NB4 (cell line): Measurements from ENCODE around the gene WBP2NL.

Experiments used
- MYC ChIP-seq: IDR thresholded peaks from 2 replicates; pipeline ENCODE4 v1.6.1; 2011; ENCODE audit warnings: low read depth, low read length
- POLR2A ChIP-seq: IDR thresholded peaks from 2 replicates; pipeline ENCODE4 v1.6.1; 2011; ENCODE audit warnings: mild to moderate bottlenecking; ENCODE audit not compliant: insufficient read length; ENCODE audit errors: extremely low read depth
- TF ChIP-seq, protein P1 (sequence below): IDR thresholded peaks from one replicate; pipeline ENCODE4 v1.5.1; 2012; ENCODE audit warnings: low read depth, low read length

DNA sequence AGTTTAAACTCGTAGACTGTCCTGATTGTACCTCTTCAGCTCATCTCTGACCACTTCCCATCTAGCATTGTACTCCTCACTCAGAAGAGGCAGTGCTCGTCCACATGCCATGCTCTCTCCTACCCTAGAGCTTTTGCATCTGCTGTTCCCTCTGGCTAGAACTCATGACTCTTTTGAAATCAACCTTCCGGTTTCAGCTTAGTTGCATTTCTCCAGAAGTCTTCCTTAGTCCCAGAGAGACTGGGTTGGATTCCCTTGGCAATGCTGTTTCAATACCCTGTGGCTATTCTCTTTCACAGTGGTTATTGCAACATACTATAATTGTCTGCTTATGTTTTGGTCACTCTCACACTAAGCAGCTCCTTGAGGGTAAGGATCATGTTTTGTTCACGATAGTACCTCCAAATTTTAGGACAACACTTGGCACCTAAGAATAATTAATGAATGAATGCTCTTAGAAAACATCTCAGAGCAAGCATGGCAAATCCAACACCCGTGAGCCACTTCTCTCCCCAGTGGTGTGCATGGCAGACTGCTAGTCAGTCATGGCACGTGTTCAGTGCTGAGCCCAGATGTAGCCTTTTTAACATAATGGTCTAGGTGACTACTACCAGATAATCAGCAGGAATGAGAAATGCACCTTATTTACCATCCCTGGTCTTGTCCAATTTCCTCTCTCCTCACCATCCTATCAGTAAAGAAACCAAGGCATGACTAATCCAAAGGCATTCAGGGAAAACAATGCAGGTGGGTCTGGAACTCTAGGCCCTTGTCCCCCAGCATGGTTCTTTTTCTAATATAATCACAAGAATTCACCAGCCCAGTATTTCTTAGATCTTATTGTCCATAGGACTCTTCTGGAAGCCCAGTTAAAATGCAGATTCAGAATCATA, 14.8 kb upstream of the WBP2NL start:
- TF ChIP-seq POLR2A (no peak), MYC (0 out of 2 replicates have a peak, but pooled peaks have one; percentile 12)
- TF ChIP-seq, protein P1, sequence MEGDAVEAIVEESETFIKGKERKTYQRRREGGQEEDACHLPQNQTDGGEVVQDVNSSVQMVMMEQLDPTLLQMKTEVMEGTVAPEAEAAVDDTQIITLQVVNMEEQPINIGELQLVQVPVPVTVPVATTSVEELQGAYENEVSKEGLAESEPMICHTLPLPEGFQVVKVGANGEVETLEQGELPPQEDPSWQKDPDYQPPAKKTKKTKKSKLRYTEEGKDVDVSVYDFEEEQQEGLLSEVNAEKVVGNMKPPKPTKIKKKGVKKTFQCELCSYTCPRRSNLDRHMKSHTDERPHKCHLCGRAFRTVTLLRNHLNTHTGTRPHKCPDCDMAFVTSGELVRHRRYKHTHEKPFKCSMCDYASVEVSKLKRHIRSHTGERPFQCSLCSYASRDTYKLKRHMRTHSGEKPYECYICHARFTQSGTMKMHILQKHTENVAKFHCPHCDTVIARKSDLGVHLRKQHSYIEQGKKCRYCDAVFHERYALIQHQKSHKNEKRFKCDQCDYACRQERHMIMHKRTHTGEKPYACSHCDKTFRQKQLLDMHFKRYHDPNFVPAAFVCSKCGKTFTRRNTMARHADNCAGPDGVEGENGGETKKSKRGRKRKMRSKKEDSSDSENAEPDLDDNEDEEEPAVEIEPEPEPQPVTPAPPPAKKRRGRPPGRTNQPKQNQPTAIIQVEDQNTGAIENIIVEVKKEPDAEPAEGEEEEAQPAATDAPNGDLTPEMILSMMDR = no peak
